Fibroblast of skin of right quadriceps (primary cell): ENCODE results near the gene HLA-DMA.

Experiments
- DNase-seq: peaks from one replicate; pipeline ENCODE4 v3.0.0-alpha.2; 2013

HLA-DMA gene

GRCh38 chr6:32952817-32953739 lies at the start of gene HLA-DMA:
Gene HLA-DMA (minus strand): TSS chr6:32953097. CDS start chr6:32953036, 61 bp downstream.
- DNase-seq, result peak; percentile 83

DNA sequence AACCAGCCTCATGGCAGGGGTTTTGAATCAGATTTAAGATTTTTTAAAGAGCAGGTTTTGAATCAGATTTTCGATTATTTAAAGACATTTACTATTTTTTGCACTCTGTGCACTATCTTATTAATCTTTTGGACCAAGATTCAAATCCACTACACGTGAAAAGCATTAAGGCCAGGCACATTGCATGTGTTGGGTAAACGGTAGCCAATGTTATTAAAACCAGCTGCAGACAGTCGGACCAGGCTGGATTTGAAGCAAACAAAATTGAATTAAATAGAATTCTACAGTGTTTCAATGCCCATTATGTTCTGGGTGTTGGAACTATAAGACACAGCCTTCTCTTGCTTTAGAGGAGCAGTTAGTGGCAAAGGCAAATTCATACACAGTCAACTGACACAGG lies 48.8 kb upstream of the HLA-DMA start:
- DNase-seq, result no peak

DNA sequence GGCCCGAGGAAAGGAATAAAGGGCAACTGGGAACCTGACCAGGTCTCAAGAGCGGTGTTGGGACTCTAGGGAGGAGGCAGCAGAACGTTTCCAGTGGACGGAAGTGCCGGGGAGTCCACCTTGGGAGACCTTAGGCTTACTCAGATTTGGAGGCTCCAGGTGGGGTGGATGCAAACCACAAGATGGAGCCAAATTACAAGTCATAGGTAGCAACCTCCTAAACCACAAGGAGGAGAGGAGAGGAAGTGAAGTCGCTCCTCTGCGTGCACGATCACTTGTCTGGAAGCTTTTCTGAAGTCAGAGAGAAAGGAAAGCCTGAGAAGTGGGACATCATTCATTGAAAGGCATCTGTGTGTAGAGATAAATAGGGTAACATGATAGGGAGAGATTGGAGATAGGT lies 47.2 kb upstream of the HLA-DMA start:
- no peak for DNase-seq

DNA sequence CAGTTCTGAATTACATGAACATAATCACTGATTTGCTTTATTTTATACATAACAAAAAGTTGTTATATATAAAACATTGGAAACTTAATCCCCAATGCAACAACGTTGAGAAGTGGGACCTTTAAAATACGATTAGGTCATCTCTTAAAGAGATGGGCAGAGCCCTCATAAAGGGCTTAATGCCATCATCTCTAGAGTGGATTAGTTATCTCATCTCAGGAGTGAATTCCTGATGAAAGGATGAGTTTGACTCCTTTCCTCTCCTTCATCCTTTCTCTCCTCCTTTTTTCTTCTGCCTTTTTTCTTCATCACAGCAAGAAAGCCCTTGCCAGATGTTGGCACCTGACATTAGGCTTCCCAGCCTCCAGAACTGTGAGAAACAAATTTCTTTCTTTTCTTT lies 42.6 kb upstream of the HLA-DMA start:
- no peak for DNase-seq

GRCh38 chr6:32993363-32993973 lies 40.6 kb upstream of the HLA-DMA start:
- DNase-seq, result no peak

GRCh38 chr6:32991972-32992371 lies 39.1 kb upstream of the HLA-DMA start:
- DNase-seq, result no peak

DNA sequence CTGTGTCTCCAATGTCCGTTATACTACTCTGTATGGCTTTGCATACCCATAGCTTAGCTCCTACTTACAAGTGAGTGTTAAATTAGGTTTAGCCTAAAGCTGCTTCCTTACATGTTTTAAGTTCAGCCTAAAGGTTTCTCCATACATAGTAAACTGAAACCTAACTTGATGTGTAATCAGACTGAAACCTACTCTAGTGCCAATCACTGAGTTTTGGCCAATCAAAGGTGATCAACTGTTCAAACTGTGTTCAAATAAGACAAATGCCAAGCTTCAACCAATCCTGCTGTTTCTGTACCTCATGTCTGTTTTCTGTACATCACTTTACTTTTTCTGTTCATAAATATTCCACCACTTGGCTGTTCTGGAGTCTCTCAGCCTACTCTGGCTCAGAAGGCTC lies 36.5 kb upstream of the HLA-DMA start:
- no peak for DNase-seq

DNA sequence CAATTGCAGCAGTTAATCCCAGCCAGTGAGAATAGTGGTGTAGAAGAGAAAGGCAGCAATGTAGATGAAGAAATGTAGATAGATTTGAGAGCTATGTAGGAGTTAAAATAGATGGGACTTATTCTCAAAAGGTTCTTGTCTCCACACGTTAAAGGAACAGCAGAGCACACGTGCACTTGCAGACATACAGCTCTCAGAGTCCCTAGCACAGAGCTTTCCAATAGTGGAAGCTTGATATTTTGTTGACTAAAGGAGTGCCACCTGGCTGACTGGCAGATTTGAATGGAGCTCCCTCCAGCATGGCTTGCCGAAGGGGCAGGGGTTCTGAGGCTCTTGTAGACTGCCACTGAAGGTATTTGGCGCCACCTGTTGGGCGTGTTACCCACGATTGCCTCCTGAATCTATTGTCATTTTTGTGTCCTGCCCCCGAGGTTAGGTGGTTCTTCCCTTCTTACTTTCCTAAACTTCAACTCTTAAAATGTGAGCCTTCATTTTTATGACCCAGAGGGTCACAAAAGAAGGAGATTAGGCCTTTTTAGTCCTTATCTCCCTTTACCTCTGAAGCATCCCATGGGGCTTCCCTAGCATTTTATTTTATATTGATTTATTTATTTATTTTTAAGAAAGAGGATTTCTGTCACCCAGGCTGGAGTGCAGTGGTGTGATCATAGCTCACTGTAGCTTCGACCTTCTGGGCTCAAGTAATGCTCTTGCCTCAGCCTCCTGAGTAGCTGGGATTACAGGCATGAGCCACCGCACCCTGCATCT lies 31.9 kb upstream of the HLA-DMA start:
- DNase-seq, result peak; percentile 73

GRCh38 chr6:32983964-32984621 lies 31.2 kb upstream of the HLA-DMA start:
- DNase-seq, result no peak

GRCh38 chr6:32983493-32983848 lies 30.6 kb upstream of the HLA-DMA start:
- no peak for DNase-seq

DNA sequence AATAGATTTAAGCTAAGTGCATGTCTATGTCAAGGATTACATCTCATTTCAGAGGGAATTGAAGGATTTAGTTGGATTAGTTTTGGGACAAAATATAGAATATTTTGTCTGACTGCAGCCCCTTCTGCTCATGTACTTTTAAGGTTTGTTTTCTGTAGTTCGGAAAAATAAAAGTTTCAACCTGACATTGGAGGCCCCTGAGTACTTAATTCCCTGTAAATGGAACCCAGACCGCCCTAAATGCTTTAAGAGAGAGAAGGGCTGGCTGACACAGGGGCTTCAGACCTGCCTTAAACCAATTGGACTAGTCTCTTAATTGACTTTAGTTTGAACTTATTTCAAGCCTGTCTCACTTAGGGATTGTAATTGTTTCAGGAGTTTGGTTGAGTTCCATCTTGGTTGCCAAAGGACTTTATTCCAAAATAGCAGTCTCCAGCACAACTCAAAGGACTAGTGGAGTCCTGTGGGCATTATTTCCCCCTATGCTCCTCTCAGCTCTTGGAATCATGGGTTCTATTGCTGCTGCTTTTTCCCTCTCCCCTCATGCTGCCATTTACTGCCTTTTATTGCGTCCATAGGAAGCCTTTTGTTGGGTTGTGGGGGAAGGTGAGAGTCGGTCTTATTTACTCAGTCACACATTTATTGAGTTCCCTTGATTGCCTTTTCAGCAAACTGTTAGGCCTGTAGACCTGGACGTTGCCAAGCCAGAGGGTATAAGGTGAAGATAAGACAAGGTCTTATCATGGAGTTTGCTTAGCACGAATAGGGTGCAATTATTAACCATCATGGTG lies 30.0 kb upstream of the HLA-DMA start:
- DNase-seq, result no peak

- no peak for DNase-seq
Observed at GRCh38 chr6:32982084-32982701, 29.3 kb upstream of the HLA-DMA start.

- no peak for DNase-seq
Observed at GRCh38 chr6:32980488-32981038, 27.7 kb upstream of the HLA-DMA start.

DNA sequence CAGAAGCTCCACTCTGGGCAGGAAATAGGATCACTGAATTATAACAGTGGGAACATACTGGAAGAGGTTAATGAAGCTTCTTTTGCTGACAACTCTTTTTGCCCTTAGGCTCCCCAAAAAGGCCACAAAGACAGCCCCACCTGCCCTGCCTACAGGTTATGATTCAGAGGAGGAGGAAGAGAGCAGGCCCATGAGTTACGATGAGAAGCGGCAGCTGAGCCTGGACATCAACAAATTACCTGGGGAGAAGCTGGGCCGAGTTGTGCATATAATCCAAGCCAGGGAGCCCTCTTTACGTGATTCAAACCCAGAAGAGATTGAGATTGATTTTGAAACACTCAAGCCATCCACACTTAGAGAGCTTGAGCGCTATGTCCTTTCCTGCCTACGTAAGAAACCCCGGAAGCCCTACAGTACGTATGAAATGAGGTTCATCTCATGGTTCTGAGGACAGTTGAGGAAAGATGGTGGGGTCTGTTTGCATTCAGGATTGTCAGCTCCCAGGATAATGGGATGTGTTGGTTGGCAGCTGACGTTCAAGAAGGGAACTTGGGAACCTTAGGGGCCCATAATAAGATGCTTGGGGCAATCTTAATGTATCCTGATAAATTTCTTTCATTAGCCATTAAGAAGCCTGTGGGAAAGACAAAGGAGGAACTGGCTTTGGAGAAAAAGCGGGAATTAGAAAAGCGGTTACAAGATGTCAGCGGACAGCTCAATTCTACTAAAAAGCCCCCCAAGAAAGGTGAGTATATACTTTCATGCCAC lies 27.0 kb upstream of the HLA-DMA start:
- no peak for DNase-seq

DNA sequence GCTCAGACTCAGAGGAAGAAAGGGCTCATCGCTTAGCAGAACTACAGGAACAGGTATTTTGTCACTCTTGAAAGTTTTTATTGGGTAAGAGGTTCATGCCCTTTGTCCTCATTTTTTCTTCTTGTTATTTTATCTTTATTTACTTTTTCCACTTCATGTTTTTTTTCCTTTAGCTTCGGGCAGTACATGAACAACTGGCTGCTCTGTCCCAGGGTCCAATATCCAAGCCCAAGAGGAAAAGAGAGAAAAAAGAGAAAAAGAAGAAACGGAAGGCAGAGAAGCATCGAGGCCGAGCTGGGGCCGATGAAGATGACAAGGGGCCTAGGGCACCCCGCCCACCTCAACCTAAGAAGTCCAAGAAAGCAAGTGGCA lies 25.0 kb upstream of the HLA-DMA start:
- no peak for DNase-seq

DNA sequence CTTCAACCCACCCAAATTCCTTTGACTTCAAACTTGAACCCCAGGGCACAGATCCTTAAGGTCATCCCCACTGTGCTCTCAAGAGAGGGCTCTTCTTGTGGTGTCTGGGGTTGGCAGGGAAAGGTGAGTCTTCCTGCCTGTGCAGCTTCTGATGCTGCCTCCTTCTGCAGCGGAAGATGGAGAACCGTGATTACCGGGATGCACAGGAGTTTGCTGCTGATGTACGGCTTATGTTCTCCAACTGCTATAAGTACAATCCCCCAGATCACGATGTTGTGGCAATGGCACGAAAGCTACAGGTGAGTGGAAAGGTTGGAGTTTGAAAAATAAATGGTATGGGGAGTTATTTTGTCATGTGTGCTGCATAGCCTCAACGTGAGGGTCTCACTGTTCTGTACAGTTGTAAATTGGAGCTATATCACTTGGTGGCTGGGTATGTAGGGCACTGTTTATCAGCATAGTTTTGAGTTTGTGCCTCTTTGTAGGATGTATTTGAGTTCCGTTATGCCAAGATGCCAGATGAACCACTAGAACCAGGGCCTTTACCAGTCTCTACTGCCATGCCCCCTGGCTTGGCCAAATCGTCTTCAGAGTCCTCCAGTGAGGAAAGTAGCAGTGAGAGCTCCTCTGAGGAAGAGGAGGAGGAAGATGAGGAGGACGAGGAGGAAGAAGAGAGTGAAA lies 24.5 kb upstream of the HLA-DMA start:
- no peak for DNase-seq

- DNase-seq, result no peak
Observed at GRCh38 chr6:32976334-32977069, 23.6 kb upstream of the HLA-DMA start.

GRCh38 chr6:32975886-32976285 lies 23.0 kb upstream of the HLA-DMA start:
- DNase-seq, result no peak

DNA sequence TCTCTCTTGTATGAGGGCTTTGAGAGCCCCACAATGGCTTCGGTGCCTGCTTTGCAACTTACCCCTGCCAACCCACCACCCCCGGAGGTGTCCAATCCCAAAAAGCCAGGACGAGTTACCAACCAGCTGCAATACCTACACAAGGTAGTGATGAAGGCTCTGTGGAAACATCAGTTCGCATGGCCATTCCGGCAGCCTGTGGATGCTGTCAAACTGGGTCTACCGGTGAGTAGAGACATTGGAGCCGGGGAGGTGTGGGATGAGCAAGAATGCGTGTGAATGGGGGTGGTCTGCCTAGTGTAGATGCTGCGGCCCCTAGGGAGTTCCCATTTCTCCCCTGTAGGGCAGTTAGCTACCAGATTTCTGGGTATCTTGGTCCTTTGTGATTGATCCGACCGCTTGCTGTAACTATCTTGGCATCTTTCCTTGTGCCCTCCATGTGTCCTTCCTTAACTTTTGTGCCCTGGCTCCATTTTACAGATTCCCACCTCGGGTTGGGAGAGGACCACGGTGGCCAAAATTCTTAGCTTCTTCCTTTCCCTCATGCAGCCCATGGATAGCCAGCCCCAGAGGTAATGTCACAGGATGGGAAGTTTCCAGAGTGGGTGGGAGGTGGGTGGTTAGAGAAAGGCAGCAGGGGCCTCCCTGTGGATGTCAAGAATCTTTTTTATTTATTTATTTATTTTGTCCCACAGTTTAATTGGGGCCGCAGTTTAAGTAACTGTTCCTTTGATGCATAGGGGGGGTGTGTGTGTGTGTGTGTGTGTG lies 21.8 kb upstream of the HLA-DMA start:
- DNase-seq, result no peak
